ENCODE measurements around the gene PRKCH. TPM values are rescaled to one million over a fixed set of nuclear protein-coding genes. Genes with fewer than 3 reads are reported as not detected.

The PRKCH gene
- total RNA-seq, 1 experiment from 2014 or later, result 170 TPM

- Histone ChIP-seq H3K9me3 (ENCODE audit: low read length) (no peaks in the 10 kb centered on the region), H3K4me3 (ENCODE audit: low read length) (no peak overlapping the region), H3K9ac (ENCODE audit: low read length) (no peak overlapping the region), H4K20me1 (ENCODE audit: low read length) (no peaks in the 10 kb centered on the region), H3K9me2 (replicated peaks; ENCODE audit: low read length) (no peaks in the 10 kb centered on the region), H2AFZ (ENCODE audit: low read length) (no peak overlapping the region), H3K79me2 (ENCODE audit: low read length) (no peaks in the 10 kb centered on the region), H3K27ac (ENCODE audit: low read length) (no peak overlapping the region), H3F3A (ENCODE audit: low read length, unreplicated experiment) (no peaks in the 10 kb centered on the region), H3K4me2 (ENCODE audit: low read length) (no peak overlapping the region), H3K27me3 (ENCODE audit: low read length) (no peaks in the 10 kb centered on the region), H3K4me1 (ENCODE audit: insufficient read depth, low read length) (no peaks in the 10 kb centered on the region), H3K36me3 (ENCODE audit: low read depth, low read length) (no peaks in the 10 kb centered on the region)
- ChIA-PET POLR2A (ENCODE audit: unreplicated experiment) (interaction anchor here (0.5 kb wide), 1 partner anchor 815 kb away, joined by 5 read pairs; no protein-coding TSS in a partner anchor), CTCF (interaction anchor here (1.0 kb wide), 1 partner anchor 30 kb away, joined by 3 read pairs; no protein-coding TSS in a partner anchor)
- TF ChIP-seq EZH2phosphoT487 (IDR thresholded peaks at IDR 0.05; ENCODE audit: borderline replicate concordance, low read length) (no peak), EZH2 (IDR thresholded peaks at IDR 0.05; ENCODE audit: low read length, unreplicated experiment) (no peak), CTCF (conservative IDR thresholded peaks at IDR 0.05; ENCODE audit: low read depth, low read length) (no peak)
- DNase-seq, result no peak
- BruUV-seq (replicated peaks), result no TSS peak
- intact Hi-C loops (cut with micrococcal nuclease), result loop anchor here (5.0 to 10.0 kb wide), 4 partner anchors 138 to 826 kb away; no protein-coding TSS in a partner anchor
- ATAC-seq, result no peak
Observed at GRCh38 chr14:61298824-61299223, 22.6 kb upstream of the PRKCH start.

GRCh38 chr14:61300209-61300608 is 21.2 kb upstream of the PRKCH start:
- H3K27ac ChIP-seq (ENCODE audit: low read length), result no peak overlapping the region
- no peak overlapping the region for H3K9ac ChIP-seq (ENCODE audit: low read length)
- intact Hi-C loops (cut with micrococcal nuclease), result no loop called here
- no TSS peak for BruUV-seq (replicated peaks)
- H2AFZ ChIP-seq (ENCODE audit: low read length), result no peak overlapping the region
- H3K9me3 ChIP-seq (ENCODE audit: low read length), result no peaks in the 10 kb centered on the region
- H3K4me1 ChIP-seq (ENCODE audit: insufficient read depth, low read length), result no peaks in the 10 kb centered on the region
- H3K27me3 ChIP-seq (ENCODE audit: low read length), result no peaks in the 10 kb centered on the region
- DNase-seq, result no peak
- CTCF ChIA-PET, result interaction anchor here (0.6 kb wide), 1 partner anchor 33 kb away, joined by 3 read pairs; no protein-coding TSS in a partner anchor
- no peaks in the 10 kb centered on the region for H4K20me1 ChIP-seq (ENCODE audit: low read length)
- POLR2A ChIA-PET (ENCODE audit: unreplicated experiment), result no interaction called here
- no peak overlapping the region for H3K4me2 ChIP-seq (ENCODE audit: low read length)
- no peak overlapping the region for H3K4me3 ChIP-seq (ENCODE audit: low read length)
- H3F3A ChIP-seq (ENCODE audit: low read length, unreplicated experiment), result no peaks in the 10 kb centered on the region
- TF ChIP-seq CTCF (conservative IDR thresholded peaks at IDR 0.05; ENCODE audit: low read depth, low read length), result no peak
- no peak for TF ChIP-seq EZH2phosphoT487 (IDR thresholded peaks at IDR 0.05; ENCODE audit: borderline replicate concordance, low read length)
- no peak for TF ChIP-seq EZH2 (IDR thresholded peaks at IDR 0.05; ENCODE audit: low read length, unreplicated experiment)
- no peaks in the 10 kb centered on the region for H3K9me2 ChIP-seq (replicated peaks; ENCODE audit: low read length)
- no peaks in the 10 kb centered on the region for H3K36me3 ChIP-seq (ENCODE audit: low read depth, low read length)
- no peaks in the 10 kb centered on the region for H3K79me2 ChIP-seq (ENCODE audit: low read length)
- no peak for ATAC-seq

- H3K79me2 ChIP-seq (ENCODE audit: low read length), result no peaks in the 10 kb centered on the region
- no peaks in the 10 kb centered on the region for H3K27me3 ChIP-seq (ENCODE audit: low read length)
- no TSS peak for BruUV-seq (replicated peaks)
- H3K4me1 ChIP-seq (ENCODE audit: insufficient read depth, low read length), result no peaks in the 10 kb centered on the region
- H3K4me3 ChIP-seq (ENCODE audit: low read length), result no peak overlapping the region
- no peak overlapping the region for H3K9ac ChIP-seq (ENCODE audit: low read length)
- H3K9me2 ChIP-seq (replicated peaks; ENCODE audit: low read length), result no peaks in the 10 kb centered on the region
- POLR2A ChIA-PET (ENCODE audit: unreplicated experiment), result no interaction called here
- no peak for ATAC-seq
- intact Hi-C loops (cut with micrococcal nuclease), result no loop called here
- DNase-seq, result no peak
- H3K9me3 ChIP-seq (ENCODE audit: low read length), result no peaks in the 10 kb centered on the region
- H4K20me1 ChIP-seq (ENCODE audit: low read length), result no peaks in the 10 kb centered on the region
- no peaks in the 10 kb centered on the region for H3F3A ChIP-seq (ENCODE audit: low read length, unreplicated experiment)
- TF ChIP-seq EZH2phosphoT487 (IDR thresholded peaks at IDR 0.05; ENCODE audit: borderline replicate concordance, low read length), result no peak
- TF ChIP-seq EZH2 (IDR thresholded peaks at IDR 0.05; ENCODE audit: low read length, unreplicated experiment), result no peak
- H3K36me3 ChIP-seq (ENCODE audit: low read depth, low read length), result no peaks in the 10 kb centered on the region
- H3K4me2 ChIP-seq (ENCODE audit: low read length), result no peak overlapping the region
- CTCF ChIA-PET, result no interaction called here
- H3K27ac ChIP-seq (ENCODE audit: low read length), result no peak overlapping the region
- H2AFZ ChIP-seq (ENCODE audit: low read length), result no peak overlapping the region
Observed at GRCh38 chr14:61300754-61301153, 20.6 kb upstream of the PRKCH start.
